HL-60 (cell line): ENCODE measurements around the gene ACYP2.

ENCODE experiments used
- DNase-seq, 2 experiments: peaks; one replicate each; pipeline ENCODE4 v3.0.0-alpha.2; 2010 to 2020; ENCODE audit warnings: low read depth in 1 of 2, low spot score in 1 of 2
- H3K27ac ChIP-seq: fragments of 250-450 bp; sonication (Bioruptor Pico); replicated peaks from 2 replicates; pipeline ENCODE4 v1.5.1; 2020; ENCODE audit warnings: mild to moderate bottlenecking, moderate library complexity
- H3K27me3 ChIP-seq: fragments of 250-450 bp; sonication (Bioruptor Pico); 2 replicates; pipeline ENCODE4 v1.5.1; 2021; ENCODE audit warnings: mild to moderate bottlenecking, moderate library complexity; ENCODE audit not compliant: insufficient read depth, poor library complexity, severe bottlenecking
- H3K4me3 ChIP-seq: replicated peaks from 2 replicates; pipeline ENCODE4 v1.5.1; 2011; ENCODE audit warnings: mild to moderate bottlenecking, control low read depth, low read length; ENCODE audit not compliant: insufficient read depth
- GABPA ChIP-seq: IDR thresholded peaks from 2 replicates; pipeline ENCODE4 v1.6.1; 2012; ENCODE audit warnings: low read depth
- POLR2AphosphoS5 ChIP-seq: IDR thresholded peaks from 2 replicates; pipeline ENCODE4 v1.6.1; 2012; ENCODE audit warnings: low read depth
- SPI1 ChIP-seq: IDR thresholded peaks from 2 replicates; pipeline ENCODE4 v1.6.1; 2012; ENCODE audit warnings: low read depth, mild to moderate bottlenecking, borderline replicate concordance
- TF ChIP-seq, protein P1 (sequence below): IDR thresholded peaks from one replicate; pipeline ENCODE4 v1.5.1; 2011; ENCODE audit warnings: low read length, control low read depth, inconsistent platforms; ENCODE audit not compliant: insufficient read depth
- TF ChIP-seq, protein P2 (sequence below): IDR thresholded peaks from 2 replicates; pipeline ENCODE4 v1.6.1; 2012; ENCODE audit warnings: low read depth; ENCODE audit not compliant: insufficient replicate concordance

Gene ACYP2

DNA sequence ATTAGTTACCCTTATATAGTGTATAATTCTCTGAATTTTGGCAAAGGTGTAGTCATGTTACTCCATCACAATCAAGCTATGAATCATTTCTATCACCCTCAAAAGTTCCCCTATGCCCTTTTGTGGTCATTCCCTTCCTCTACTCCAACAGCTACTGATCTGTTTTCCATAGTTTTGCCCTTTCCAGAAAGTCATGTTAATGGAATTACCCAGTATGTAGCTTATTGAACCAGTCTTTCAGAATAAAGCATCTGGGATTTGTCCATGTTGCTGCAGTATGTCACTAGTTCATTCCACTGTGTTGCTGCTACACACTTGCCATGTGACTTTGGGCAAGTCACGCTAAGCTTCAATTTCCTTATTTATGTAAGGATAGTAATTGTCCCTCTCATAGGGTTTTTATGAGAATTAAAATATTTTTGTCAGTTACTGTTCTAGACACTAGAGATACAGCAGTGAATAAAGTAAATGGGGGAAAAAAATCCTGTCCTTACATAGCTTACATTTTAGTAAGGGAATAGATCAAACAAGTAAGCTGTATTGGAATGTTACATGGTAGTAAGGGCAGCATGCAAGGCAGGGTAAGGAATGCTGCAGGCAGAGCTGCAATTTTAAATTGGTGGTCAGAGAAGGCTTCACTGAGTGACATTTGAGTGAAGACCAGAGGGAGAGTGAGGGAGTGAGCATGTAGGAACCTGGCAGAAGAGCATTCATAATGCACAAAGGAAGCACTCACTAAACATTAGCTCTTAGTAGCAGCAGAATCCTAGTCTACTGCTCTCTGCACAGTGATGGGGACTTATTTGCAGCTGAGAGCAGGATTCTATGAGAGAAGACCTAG is 220.9 kb downstream of the ACYP2 start:
- no peak for DNase-seq
- Histone ChIP-seq H3K27ac (no peak overlapping the region), H3K4me3 (no peak overlapping the region), H3K27me3 (peaks cover under 1% of the 10 kb centered on the region)
- TF ChIP-seq, protein P1, sequence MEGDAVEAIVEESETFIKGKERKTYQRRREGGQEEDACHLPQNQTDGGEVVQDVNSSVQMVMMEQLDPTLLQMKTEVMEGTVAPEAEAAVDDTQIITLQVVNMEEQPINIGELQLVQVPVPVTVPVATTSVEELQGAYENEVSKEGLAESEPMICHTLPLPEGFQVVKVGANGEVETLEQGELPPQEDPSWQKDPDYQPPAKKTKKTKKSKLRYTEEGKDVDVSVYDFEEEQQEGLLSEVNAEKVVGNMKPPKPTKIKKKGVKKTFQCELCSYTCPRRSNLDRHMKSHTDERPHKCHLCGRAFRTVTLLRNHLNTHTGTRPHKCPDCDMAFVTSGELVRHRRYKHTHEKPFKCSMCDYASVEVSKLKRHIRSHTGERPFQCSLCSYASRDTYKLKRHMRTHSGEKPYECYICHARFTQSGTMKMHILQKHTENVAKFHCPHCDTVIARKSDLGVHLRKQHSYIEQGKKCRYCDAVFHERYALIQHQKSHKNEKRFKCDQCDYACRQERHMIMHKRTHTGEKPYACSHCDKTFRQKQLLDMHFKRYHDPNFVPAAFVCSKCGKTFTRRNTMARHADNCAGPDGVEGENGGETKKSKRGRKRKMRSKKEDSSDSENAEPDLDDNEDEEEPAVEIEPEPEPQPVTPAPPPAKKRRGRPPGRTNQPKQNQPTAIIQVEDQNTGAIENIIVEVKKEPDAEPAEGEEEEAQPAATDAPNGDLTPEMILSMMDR, result no peak
- TF ChIP-seq, protein P2, sequence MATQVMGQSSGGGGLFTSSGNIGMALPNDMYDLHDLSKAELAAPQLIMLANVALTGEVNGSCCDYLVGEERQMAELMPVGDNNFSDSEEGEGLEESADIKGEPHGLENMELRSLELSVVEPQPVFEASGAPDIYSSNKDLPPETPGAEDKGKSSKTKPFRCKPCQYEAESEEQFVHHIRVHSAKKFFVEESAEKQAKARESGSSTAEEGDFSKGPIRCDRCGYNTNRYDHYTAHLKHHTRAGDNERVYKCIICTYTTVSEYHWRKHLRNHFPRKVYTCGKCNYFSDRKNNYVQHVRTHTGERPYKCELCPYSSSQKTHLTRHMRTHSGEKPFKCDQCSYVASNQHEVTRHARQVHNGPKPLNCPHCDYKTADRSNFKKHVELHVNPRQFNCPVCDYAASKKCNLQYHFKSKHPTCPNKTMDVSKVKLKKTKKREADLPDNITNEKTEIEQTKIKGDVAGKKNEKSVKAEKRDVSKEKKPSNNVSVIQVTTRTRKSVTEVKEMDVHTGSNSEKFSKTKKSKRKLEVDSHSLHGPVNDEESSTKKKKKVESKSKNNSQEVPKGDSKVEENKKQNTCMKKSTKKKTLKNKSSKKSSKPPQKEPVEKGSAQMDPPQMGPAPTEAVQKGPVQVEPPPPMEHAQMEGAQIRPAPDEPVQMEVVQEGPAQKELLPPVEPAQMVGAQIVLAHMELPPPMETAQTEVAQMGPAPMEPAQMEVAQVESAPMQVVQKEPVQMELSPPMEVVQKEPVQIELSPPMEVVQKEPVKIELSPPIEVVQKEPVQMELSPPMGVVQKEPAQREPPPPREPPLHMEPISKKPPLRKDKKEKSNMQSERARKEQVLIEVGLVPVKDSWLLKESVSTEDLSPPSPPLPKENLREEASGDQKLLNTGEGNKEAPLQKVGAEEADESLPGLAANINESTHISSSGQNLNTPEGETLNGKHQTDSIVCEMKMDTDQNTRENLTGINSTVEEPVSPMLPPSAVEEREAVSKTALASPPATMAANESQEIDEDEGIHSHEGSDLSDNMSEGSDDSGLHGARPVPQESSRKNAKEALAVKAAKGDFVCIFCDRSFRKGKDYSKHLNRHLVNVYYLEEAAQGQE, result no peak
- TF ChIP-seq GABPA (no peak), POLR2AphosphoS5 (no peak), SPI1 (no peak)

DNA sequence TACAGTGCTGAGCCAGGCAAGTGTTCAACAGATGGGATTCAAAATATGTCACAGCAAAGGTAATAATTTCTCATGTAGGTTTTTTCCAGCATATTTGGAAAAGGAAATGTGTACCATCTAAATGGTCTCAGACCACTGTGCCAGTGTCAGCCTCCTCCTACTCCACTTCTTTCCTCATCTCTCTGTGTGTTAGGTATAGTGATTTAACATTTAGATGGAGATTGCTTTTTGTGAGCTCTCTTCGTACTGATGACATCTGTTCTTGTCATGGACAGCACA is 221.5 kb downstream of the ACYP2 start:
- no peak for TF ChIP-seq GABPA
- no peak for TF ChIP-seq SPI1
- TF ChIP-seq POLR2AphosphoS5, result no peak
- TF ChIP-seq, protein P2, result no peak
- TF ChIP-seq, protein P1, result no peak
- Histone ChIP-seq H3K27ac (no peak overlapping the region), H3K4me3 (no peak overlapping the region), H3K27me3 (no peaks in the 10 kb centered on the region)
- DNase-seq, result no peak

DNA sequence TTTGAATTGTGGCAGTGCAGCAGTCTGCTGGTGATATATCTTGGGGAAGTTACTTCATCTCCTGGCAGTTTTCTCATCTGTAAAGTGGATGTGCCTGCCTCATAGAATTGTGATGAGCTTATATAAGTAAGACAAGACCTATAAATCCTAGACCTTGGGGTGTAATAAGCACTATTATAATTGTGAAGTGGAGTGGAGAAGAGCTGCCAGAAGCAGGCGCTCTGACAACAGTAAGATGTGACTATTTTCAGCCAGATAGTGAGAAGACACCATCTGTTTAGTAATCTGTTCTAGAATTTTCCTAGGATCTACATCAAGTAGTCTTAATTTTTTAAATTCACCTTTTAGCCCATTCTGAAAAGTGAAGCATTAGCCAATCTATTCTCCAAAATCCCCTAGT is 226.2 kb downstream of the ACYP2 start:
- TF ChIP-seq, protein P2, result no peak
- TF ChIP-seq SPI1 (no peak), POLR2AphosphoS5 (no peak), GABPA (no peak)
- TF ChIP-seq, protein P1, result no peak
- Histone ChIP-seq H3K27me3 (peaks cover under 1% of the 10 kb centered on the region), H3K4me3 (no peak overlapping the region), H3K27ac (no peak overlapping the region)
- no peak for DNase-seq
